Testis (tissue), 3 donors: ENCODE measurements around the gene FBL. TPM values are rescaled to one million over a fixed set of nuclear protein-coding genes. Genes with fewer than 3 reads are reported as not detected.

Experiments used
- DNase-seq: peaks from one replicate; pipeline ENCODE4 v3.0.0-alpha.2; 2019
- H3K27ac ChIP-seq, 2 donors: fragments of 200-600 bp; sonication (generic); one replicate each; pipeline ENCODE4 v1.5.1; 2019
- H3K27me3 ChIP-seq: fragments of 200-600 bp; sonication (generic); one replicate; pipeline ENCODE4 v1.5.1; 2019
- H3K36me3 ChIP-seq: fragments of 200-600 bp; sonication (generic); one replicate; pipeline ENCODE4 v1.5.1; 2017; ENCODE audit warnings: low read depth; ENCODE audit errors: missing control alignments
- H3K4me1 ChIP-seq: fragments of 200-600 bp; sonication (generic); one replicate; pipeline ENCODE4 v1.5.1; 2019
- H3K4me3 ChIP-seq, 2 donors: fragments of 200-600 bp; sonication (generic); one replicate each; pipeline ENCODE4 v1.5.1; 2017 to 2019
- H3K9me3 ChIP-seq: fragments of 200-600 bp; sonication (generic); one replicate; pipeline ENCODE4 v1.5.1; 2017
- POLR2A ChIP-seq: fragments of 450-650 bp; IDR thresholded peaks from one replicate; pipeline ENCODE4 v1.6.1; 2017; ENCODE audit warnings: antibody characterized with exemption, mild to moderate bottlenecking, moderate library complexity
- WGBS, 2 donors: methylation state at CpG; one replicate each; pipeline ENCODE4 v1.1.5; 2018; 5-methylcytosine and 5-hydroxymethylcytosine counted together
- intact Hi-C: fragments of 100-400 bp; cut with DNase I; formaldehyde crosslinking; loops from one replicate; pipeline ENCODE4 v1.15.1; 2023; ENCODE audit warnings: low total_unique reads
- polyA plus RNA-seq: library from polyadenylated mRNA; stranded (reverse); fragments of 350-450 nt; fragmentation: Illumina TruSeq; extraction: RNeasy Lipid Tissue Mini Kit (QIAGEN cat#74804); gene quantifications from one replicate; pipeline ENCODE4 v1.2.3, GENCODE V29; 2014; ENCODE audit warnings: low read depth, low replicate concordance; ENCODE audit not compliant: insufficient read depth
- total RNA-seq, 2 donors: library from RNA; depleted of rRNA; stranded (reverse); fragments of >200 nt; gene quantifications; one replicate each; pipeline ENCODE4 v1.2.3, GENCODE V29; 2016
- TF ChIP-seq, protein P1 (sequence below), 3 experiments: fragments of 450-650 bp in 2 of 3; fragments of 200-600 bp in 1 of 3; sonication (generic) in 1 of 3; IDR thresholded peaks; one replicate each; pipeline ENCODE4 v1.5.1; 2016 to 2019; ENCODE audit warnings: antibody characterized with exemption in 3 of 3, mild to moderate bottlenecking in 2 of 3, moderate library complexity in 1 of 3

The FBL gene
- total and polyA plus RNA-seq, 3 donors from 2014 or later = 236 to 303 (median 301) TPM

DNA sequence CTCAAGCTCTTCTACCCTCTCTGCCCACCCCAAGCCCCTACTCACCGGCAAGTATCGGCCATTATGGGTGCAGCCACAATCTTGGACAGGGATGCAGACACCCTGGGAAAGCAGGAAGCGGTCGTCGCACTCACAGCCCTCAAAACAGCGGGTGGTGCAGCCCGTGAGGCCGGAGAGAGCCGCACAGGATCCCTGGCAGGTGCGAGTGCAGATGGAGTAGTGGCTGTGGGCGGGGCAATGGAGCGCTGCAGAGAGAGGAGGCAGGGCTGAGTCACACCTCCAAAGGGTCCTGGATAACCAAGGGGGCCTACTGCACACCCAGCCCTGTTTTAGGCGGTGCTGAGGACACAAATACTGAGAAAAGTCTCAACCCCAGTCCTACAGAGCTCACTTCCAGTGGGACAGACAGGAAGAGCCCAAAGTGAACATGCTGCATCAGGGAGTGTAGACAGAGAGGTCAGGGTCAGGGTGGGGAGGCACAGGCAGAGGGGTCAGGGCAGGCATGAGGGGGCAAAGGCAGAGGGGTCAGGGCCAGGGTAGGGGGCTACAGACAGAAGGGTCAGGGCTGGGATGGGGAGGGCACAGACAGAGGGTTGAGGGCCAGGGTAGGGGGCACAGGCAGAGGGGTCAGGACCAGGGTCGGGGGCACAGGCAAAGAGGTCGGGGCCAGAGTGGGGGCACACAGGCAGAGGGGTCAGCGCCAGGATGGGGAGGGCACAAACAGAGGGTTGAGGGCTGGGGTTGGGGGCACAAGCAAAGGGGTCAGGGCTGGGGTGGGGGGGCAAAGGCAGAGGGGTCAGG lies 24.2 kb upstream of the FBL start:
- no peaks in the 10 kb centered on the region for H3K36me3 ChIP-seq
- no peak for TF ChIP-seq POLR2A
- TF ChIP-seq, protein P1, sequence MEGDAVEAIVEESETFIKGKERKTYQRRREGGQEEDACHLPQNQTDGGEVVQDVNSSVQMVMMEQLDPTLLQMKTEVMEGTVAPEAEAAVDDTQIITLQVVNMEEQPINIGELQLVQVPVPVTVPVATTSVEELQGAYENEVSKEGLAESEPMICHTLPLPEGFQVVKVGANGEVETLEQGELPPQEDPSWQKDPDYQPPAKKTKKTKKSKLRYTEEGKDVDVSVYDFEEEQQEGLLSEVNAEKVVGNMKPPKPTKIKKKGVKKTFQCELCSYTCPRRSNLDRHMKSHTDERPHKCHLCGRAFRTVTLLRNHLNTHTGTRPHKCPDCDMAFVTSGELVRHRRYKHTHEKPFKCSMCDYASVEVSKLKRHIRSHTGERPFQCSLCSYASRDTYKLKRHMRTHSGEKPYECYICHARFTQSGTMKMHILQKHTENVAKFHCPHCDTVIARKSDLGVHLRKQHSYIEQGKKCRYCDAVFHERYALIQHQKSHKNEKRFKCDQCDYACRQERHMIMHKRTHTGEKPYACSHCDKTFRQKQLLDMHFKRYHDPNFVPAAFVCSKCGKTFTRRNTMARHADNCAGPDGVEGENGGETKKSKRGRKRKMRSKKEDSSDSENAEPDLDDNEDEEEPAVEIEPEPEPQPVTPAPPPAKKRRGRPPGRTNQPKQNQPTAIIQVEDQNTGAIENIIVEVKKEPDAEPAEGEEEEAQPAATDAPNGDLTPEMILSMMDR (IDR thresholded peaks at IDR 0.05) = no peak
- no peak overlapping the region for H3K27ac ChIP-seq
- no peak for DNase-seq
- H3K4me3 ChIP-seq = no peak overlapping the region
- no peaks in the 10 kb centered on the region for H3K27me3 ChIP-seq
- WGBS, 2 donors = 54 to 65% methylated on average over 15 to 16 of the region's 16 CpGs
- H3K4me1 ChIP-seq = no peaks in the 10 kb centered on the region
- intact Hi-C loops = no loop called here
- no peaks in the 10 kb centered on the region for H3K9me3 ChIP-seq

DNA sequence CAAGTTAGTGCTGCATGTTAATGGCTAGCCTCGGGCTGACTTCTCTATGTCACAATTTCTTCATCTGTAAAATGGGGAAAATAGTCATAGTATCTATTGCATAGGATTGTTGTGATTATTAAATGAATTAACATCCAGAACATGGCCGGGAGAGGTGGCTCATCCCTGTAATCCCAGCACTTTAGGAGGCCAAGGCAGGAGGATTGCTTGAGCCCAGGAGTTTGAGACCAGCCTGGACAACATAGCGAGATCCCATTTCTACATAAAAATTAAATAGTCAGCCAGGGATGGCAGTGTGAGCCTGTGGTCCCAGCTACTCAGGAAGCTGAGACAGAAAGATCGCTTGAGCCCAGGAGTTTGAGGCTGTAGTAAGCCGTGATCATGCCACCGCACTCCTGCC lies 21.8 kb upstream of the FBL start:
- H3K4me3 ChIP-seq = no peak overlapping the region
- no peak for TF ChIP-seq POLR2A
- TF ChIP-seq, protein P1 (IDR thresholded peaks at IDR 0.05) = no peak
- 81 to 94% methylated on average over 6 of the region's 6 CpGs for WGBS, 2 donors
- H3K27ac ChIP-seq = no peak overlapping the region
- H3K9me3 ChIP-seq = no peaks in the 10 kb centered on the region
- intact Hi-C loops = no loop called here
- no peaks in the 10 kb centered on the region for H3K36me3 ChIP-seq
- no peaks in the 10 kb centered on the region for H3K4me1 ChIP-seq
- no peaks in the 10 kb centered on the region for H3K27me3 ChIP-seq
- no peak for DNase-seq

DNA sequence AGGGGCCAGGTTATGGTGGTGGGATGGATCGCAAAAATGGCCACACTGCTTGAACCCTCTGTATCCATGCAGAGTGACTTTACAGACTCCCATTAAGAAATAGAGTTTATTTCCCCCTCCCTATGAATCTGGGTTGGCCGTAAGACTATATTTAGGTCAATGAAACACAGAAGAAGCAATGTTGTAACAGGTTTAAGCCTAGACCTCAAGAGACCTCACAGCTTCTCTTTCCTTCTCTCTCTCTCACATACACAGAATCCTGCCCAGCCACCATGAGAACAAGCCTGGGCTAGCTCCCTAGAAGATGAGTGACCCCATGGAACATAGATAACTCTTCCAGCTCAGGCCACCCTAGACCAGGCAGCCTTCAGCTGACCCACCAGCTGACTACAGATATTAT lies 21.0 kb upstream of the FBL start:
- intact Hi-C loops = no loop called here
- Histone ChIP-seq H3K9me3 (no peaks in the 10 kb centered on the region), H3K27ac (no peak overlapping the region), H3K4me1 (no peaks in the 10 kb centered on the region), H3K27me3 (no peaks in the 10 kb centered on the region), H3K36me3 (no peaks in the 10 kb centered on the region), H3K4me3 (no peak overlapping the region)
- WGBS, 2 donors = 91 to 92% methylated on average over 2 of the region's 2 CpGs
- TF ChIP-seq POLR2A = no peak
- TF ChIP-seq, protein P1 (IDR thresholded peaks at IDR 0.05) = no peak
- DNase-seq = no peak

DNA sequence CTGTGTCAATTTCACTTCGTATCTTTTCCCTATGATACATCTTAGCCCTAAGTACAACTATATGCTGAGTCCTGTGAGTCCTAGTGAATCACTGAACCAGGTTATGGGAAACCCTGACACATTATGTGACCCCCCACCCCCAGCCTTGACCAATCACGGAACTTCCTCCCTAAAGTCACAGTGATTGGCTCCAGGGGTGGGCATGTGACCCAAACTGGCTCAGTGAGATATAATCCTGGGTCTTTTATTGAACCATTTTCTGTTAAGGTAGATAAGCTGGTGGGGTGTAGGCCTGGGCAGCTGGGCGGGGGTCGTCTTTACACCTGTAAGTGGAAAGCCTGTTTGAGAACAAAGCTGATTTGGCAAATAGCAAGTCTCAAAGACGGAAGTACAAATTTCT lies 19.8 kb upstream of the FBL start:
- H3K9me3 ChIP-seq = no peaks in the 10 kb centered on the region
- H3K27ac ChIP-seq = no peak overlapping the region
- H3K4me1 ChIP-seq = no peaks in the 10 kb centered on the region
- H3K4me3 ChIP-seq = no peak overlapping the region
- TF ChIP-seq, protein P1 (IDR thresholded peaks at IDR 0.05) = no peak
- TF ChIP-seq POLR2A = no peak
- 97 to 98% methylated on average over 5 of the region's 5 CpGs for WGBS, 2 donors
- no peak for DNase-seq
- no peaks in the 10 kb centered on the region for H3K27me3 ChIP-seq
- intact Hi-C loops = no loop called here
- H3K36me3 ChIP-seq = no peaks in the 10 kb centered on the region

DNA sequence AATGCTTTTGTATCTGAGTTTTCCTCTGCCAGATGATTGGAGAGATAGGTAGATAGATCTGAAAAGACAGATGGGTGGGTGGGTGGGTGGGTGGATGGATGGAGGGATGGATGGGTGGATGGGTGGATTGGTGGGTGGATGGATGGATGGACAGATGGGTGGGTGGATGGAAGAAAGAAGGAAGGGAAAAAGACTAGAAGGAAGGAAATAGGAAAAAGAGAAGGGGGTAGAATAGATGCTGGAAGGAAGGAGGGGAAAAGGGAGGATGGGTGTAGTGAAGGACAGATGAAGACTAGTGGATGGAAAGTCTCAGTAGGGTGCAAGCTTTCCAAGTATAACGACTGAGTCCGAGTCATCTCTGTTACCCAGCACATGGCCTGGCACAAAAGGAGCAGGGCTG lies 19.0 kb upstream of the FBL start:
- no peak for DNase-seq
- H3K27me3 ChIP-seq = no peaks in the 10 kb centered on the region
- H3K36me3 ChIP-seq = no peaks in the 10 kb centered on the region
- H3K4me1 ChIP-seq = no peaks in the 10 kb centered on the region
- no peak overlapping the region for H3K27ac ChIP-seq
- no peaks in the 10 kb centered on the region for H3K9me3 ChIP-seq
- no peak overlapping the region for H3K4me3 ChIP-seq
- 92 to 96% methylated on average over 2 of the region's 2 CpGs for WGBS, 2 donors
- intact Hi-C loops = no loop called here
- no peak for TF ChIP-seq POLR2A
- TF ChIP-seq, protein P1 (IDR thresholded peaks at IDR 0.05) = no peak
